ENCODE results near the gene HSD17B14.

Gene HSD17B14

GRCh38 chr19:48818234-48818820 is 18.0 kb downstream of the HSD17B14 start:
- Histone ChIP-seq H3K4me3 (ENCODE audit: low read length) (no peak overlapping the region), H3K27ac (ENCODE audit: low read depth, low read length) (no peak overlapping the region), H3K4me1 (ENCODE audit: control insufficient read depth, low read depth, low read length) (no peaks in the 10 kb centered on the region), H3K4ac (ENCODE audit: low read depth, low read length) (no peak overlapping the region), H3K79me1 (ENCODE audit: low read length) (no peaks in the 10 kb centered on the region), H3K79me2 (ENCODE audit: control insufficient read depth, insufficient read depth, low read length) (no peaks in the 10 kb centered on the region), H4K5ac (ENCODE audit: low read length) (no peak overlapping the region), H3K27me3 (ENCODE audit: insufficient read depth, low read length, poor library complexity) (no peaks in the 10 kb centered on the region), H2BK15ac (replicated peaks; ENCODE audit: low read depth) (no peak overlapping the region), H3K18ac (ENCODE audit: low read length) (no peak overlapping the region), H2AK5ac (ENCODE audit: low read length) (no peak overlapping the region), H3K36me3 (ENCODE audit: control insufficient read depth, insufficient read depth, low read length) (no peaks in the 10 kb centered on the region), H3K56ac (ENCODE audit: low read length) (no peak overlapping the region), H4K8ac (ENCODE audit: low read depth, low read length) (no peak overlapping the region), H2BK5ac (ENCODE audit: low read length) (no peak overlapping the region), H3K23ac (ENCODE audit: low read length) (no peak overlapping the region), H3K9ac (ENCODE audit: low read length) (no peak overlapping the region), H3K4me2 (ENCODE audit: low read length) (no peak overlapping the region), H2BK120ac (ENCODE audit: low read depth, low read length) (no peak overlapping the region)
- no CpG with 5 or more reads among the region's 9 CpGs for WGBS (ENCODE audit: extremely low coverage, insufficient coverage, low lambda C conversion rate)
- no peak for DNase-seq

- H2BK5ac ChIP-seq (ENCODE audit: low read length): no peak overlapping the region
- H4K5ac ChIP-seq (ENCODE audit: low read length): no peak overlapping the region
- WGBS (ENCODE audit: extremely low coverage, insufficient coverage, low lambda C conversion rate): no CpG with 5 or more reads among the region's 5 CpGs
These were observed 18.6 kb downstream of the HSD17B14 start for GRCh38 chr19:48817585-48818124.

GRCh38 chr19:48815870-48816501 is 20.3 kb downstream of the HSD17B14 start:
- no peak overlapping the region for H3K4ac ChIP-seq (ENCODE audit: low read depth, low read length)
- no peak overlapping the region for H2BK5ac ChIP-seq (ENCODE audit: low read length)
- no peak overlapping the region for H2BK15ac ChIP-seq (replicated peaks; ENCODE audit: low read depth)
- H4K8ac ChIP-seq (ENCODE audit: low read depth, low read length): no peak overlapping the region
- no peak overlapping the region for H3K9ac ChIP-seq (ENCODE audit: low read length)
- no peak overlapping the region for H2AK5ac ChIP-seq (ENCODE audit: low read length)
- peak; percentile 35 for DNase-seq
- no peak overlapping the region for H4K5ac ChIP-seq (ENCODE audit: low read length)
- H3K56ac ChIP-seq (ENCODE audit: low read length): no peak overlapping the region
- H3K79me2 ChIP-seq (ENCODE audit: control insufficient read depth, insufficient read depth, low read length): no peaks in the 10 kb centered on the region
- no peak overlapping the region for H2BK120ac ChIP-seq (ENCODE audit: low read depth, low read length)
- H3K27me3 ChIP-seq (ENCODE audit: insufficient read depth, low read length, poor library complexity): no peaks in the 10 kb centered on the region
- no peak overlapping the region for H3K4me2 ChIP-seq (ENCODE audit: low read length)
- H3K4me1 ChIP-seq (ENCODE audit: control insufficient read depth, low read depth, low read length): no peaks in the 10 kb centered on the region
- WGBS (ENCODE audit: extremely low coverage, insufficient coverage, low lambda C conversion rate): no CpG with 5 or more reads among the region's 14 CpGs
- H3K4me3 ChIP-seq (ENCODE audit: low read length): no peak overlapping the region
- H3K79me1 ChIP-seq (ENCODE audit: low read length): no peaks in the 10 kb centered on the region
- H3K18ac ChIP-seq (ENCODE audit: low read length): no peak overlapping the region
- H3K23ac ChIP-seq (ENCODE audit: low read length): no peak overlapping the region
- no peak overlapping the region for H3K27ac ChIP-seq (ENCODE audit: low read depth, low read length)
- H3K36me3 ChIP-seq (ENCODE audit: control insufficient read depth, insufficient read depth, low read length): no peaks in the 10 kb centered on the region

More at GRCh38 chr19:48817585-48818124, 18.6 kb downstream of the HSD17B14 start:
- H3K18ac ChIP-seq (ENCODE audit: low read length): no peak overlapping the region
- no peak overlapping the region for H3K56ac ChIP-seq (ENCODE audit: low read length)
- DNase-seq: no peak
- H2BK15ac ChIP-seq (replicated peaks; ENCODE audit: low read depth): no peak overlapping the region
- H4K8ac ChIP-seq (ENCODE audit: low read depth, low read length): no peak overlapping the region
- no peaks in the 10 kb centered on the region for H3K79me2 ChIP-seq (ENCODE audit: control insufficient read depth, insufficient read depth, low read length)
- H3K4me1 ChIP-seq (ENCODE audit: control insufficient read depth, low read depth, low read length): no peaks in the 10 kb centered on the region
- H2BK120ac ChIP-seq (ENCODE audit: low read depth, low read length): no peak overlapping the region
- H3K4me2 ChIP-seq (ENCODE audit: low read length): no peak overlapping the region
- no peaks in the 10 kb centered on the region for H3K79me1 ChIP-seq (ENCODE audit: low read length)
- no peak overlapping the region for H2AK5ac ChIP-seq (ENCODE audit: low read length)
- no peak overlapping the region for H3K4ac ChIP-seq (ENCODE audit: low read depth, low read length)
- no peak overlapping the region for H3K27ac ChIP-seq (ENCODE audit: low read depth, low read length)
- no peaks in the 10 kb centered on the region for H3K27me3 ChIP-seq (ENCODE audit: insufficient read depth, low read length, poor library complexity)
- H3K4me3 ChIP-seq (ENCODE audit: low read length): no peak overlapping the region
- H3K36me3 ChIP-seq (ENCODE audit: control insufficient read depth, insufficient read depth, low read length): no peaks in the 10 kb centered on the region
- no peak overlapping the region for H3K9ac ChIP-seq (ENCODE audit: low read length)
- H3K23ac ChIP-seq (ENCODE audit: low read length): no peak overlapping the region

- WGBS (ENCODE audit: extremely low coverage, insufficient coverage, low lambda C conversion rate): no CpG with 5 or more reads among the region's 6 CpGs
- no peak overlapping the region for H3K4ac ChIP-seq (ENCODE audit: low read depth, low read length)
- DNase-seq: peak; percentile 45
- H3K79me1 ChIP-seq (ENCODE audit: low read length): no peaks in the 10 kb centered on the region
- no peak overlapping the region for H2BK120ac ChIP-seq (ENCODE audit: low read depth, low read length)
- no peak overlapping the region for H3K4me2 ChIP-seq (ENCODE audit: low read length)
- no peak overlapping the region for H3K23ac ChIP-seq (ENCODE audit: low read length)
- H3K27me3 ChIP-seq (ENCODE audit: insufficient read depth, low read length, poor library complexity): no peaks in the 10 kb centered on the region
- H4K5ac ChIP-seq (ENCODE audit: low read length): no peak overlapping the region
- H2AK5ac ChIP-seq (ENCODE audit: low read length): no peak overlapping the region
- H4K8ac ChIP-seq (ENCODE audit: low read depth, low read length): no peak overlapping the region
- no peaks in the 10 kb centered on the region for H3K79me2 ChIP-seq (ENCODE audit: control insufficient read depth, insufficient read depth, low read length)
- no peaks in the 10 kb centered on the region for H3K36me3 ChIP-seq (ENCODE audit: control insufficient read depth, insufficient read depth, low read length)
- no peaks in the 10 kb centered on the region for H3K4me1 ChIP-seq (ENCODE audit: control insufficient read depth, low read depth, low read length)
- H3K27ac ChIP-seq (ENCODE audit: low read depth, low read length): no peak overlapping the region
- H3K56ac ChIP-seq (ENCODE audit: low read length): no peak overlapping the region
- no peak overlapping the region for H3K4me3 ChIP-seq (ENCODE audit: low read length)
- no peak overlapping the region for H2BK15ac ChIP-seq (replicated peaks; ENCODE audit: low read depth)
- H3K9ac ChIP-seq (ENCODE audit: low read length): no peak overlapping the region
- H3K18ac ChIP-seq (ENCODE audit: low read length): no peak overlapping the region
- no peak overlapping the region for H2BK5ac ChIP-seq (ENCODE audit: low read length)
These were observed 21.4 kb downstream of the HSD17B14 start for GRCh38 chr19:48814895-48815294.

- H4K8ac ChIP-seq (ENCODE audit: low read depth, low read length): no peak overlapping the region
- no peaks in the 10 kb centered on the region for H3K79me1 ChIP-seq (ENCODE audit: low read length)
- no peaks in the 10 kb centered on the region for H3K36me3 ChIP-seq (ENCODE audit: control insufficient read depth, insufficient read depth, low read length)
- no peaks in the 10 kb centered on the region for H3K4me1 ChIP-seq (ENCODE audit: control insufficient read depth, low read depth, low read length)
- peak; percentile 58 for DNase-seq
- H4K5ac ChIP-seq (ENCODE audit: low read length): no peak overlapping the region
- H2BK120ac ChIP-seq (ENCODE audit: low read depth, low read length): no peak overlapping the region
- no peak overlapping the region for H3K9ac ChIP-seq (ENCODE audit: low read length)
- no peak overlapping the region for H2BK15ac ChIP-seq (replicated peaks; ENCODE audit: low read depth)
- H2AK5ac ChIP-seq (ENCODE audit: low read length): no peak overlapping the region
- H3K27me3 ChIP-seq (ENCODE audit: insufficient read depth, low read length, poor library complexity): no peaks in the 10 kb centered on the region
- no peak overlapping the region for H2BK5ac ChIP-seq (ENCODE audit: low read length)
- H3K56ac ChIP-seq (ENCODE audit: low read length): no peak overlapping the region
- no peak overlapping the region for H3K4me2 ChIP-seq (ENCODE audit: low read length)
- H3K4ac ChIP-seq (ENCODE audit: low read depth, low read length): no peak overlapping the region
- H3K79me2 ChIP-seq (ENCODE audit: control insufficient read depth, insufficient read depth, low read length): no peaks in the 10 kb centered on the region
- no peak overlapping the region for H3K18ac ChIP-seq (ENCODE audit: low read length)
- no peak overlapping the region for H3K4me3 ChIP-seq (ENCODE audit: low read length)
- no peak overlapping the region for H3K23ac ChIP-seq (ENCODE audit: low read length)
- no peak overlapping the region for H3K27ac ChIP-seq (ENCODE audit: low read depth, low read length)
- WGBS (ENCODE audit: extremely low coverage, insufficient coverage, low lambda C conversion rate): no CpG with 5 or more reads among the region's 21 CpGs
These were observed 23.0 kb downstream of the HSD17B14 start for GRCh38 chr19:48813123-48813913.

All from mesendoderm (in vitro differentiated cells).